Lower leg skin (tissue), 4 donors: ENCODE results near the gene NFYA. TPM values are rescaled to one million over a fixed set of nuclear protein-coding genes. Genes with fewer than 3 reads are reported as not detected.
A peak's percentile ranks its signal among the peaks of the same experiment; 100 is the strongest.

Experiments used
- DNase-seq, 2 donors: peaks; one replicate each; pipeline ENCODE4 v3.0.0-alpha.2; 2019; ENCODE audit warnings: low spot score in 2 of 2
- H3K4me3 ChIP-seq: fragments of 200-600 bp; sonication (generic); 2 replicates; pipeline ENCODE4 v1.5.1; 2017; ENCODE audit warnings: mild to moderate bottlenecking, low read depth; ENCODE audit not compliant: poor library complexity, severe bottlenecking
- CTCF ChIP-seq, 3 donors: fragments of 450-650 bp; IDR thresholded peaks; one replicate each; pipeline ENCODE4 v1.5.1; 2016; ENCODE audit warnings: antibody characterized with exemption in 3 of 3, mild to moderate bottlenecking in 3 of 3, moderate library complexity in 2 of 3
- POLR2A ChIP-seq, 2 donors: fragments of 450-650 bp; IDR thresholded peaks; one replicate each; pipeline ENCODE4 v1.6.1; 2016 to 2017; ENCODE audit warnings: antibody characterized with exemption in 2 of 2, mild to moderate bottlenecking in 1 of 2, moderate library complexity in 1 of 2
- WGBS, 2 donors: methylation state at CpG; one replicate each; pipeline ENCODE4 v1.1.5; 2018; 5-methylcytosine and 5-hydroxymethylcytosine counted together
- intact Hi-C: fragments of 100-400 bp; cut with DNase I; formaldehyde crosslinking; loops from one replicate; pipeline ENCODE4 v1.15.0; 2023; ENCODE audit warnings: low total_unique reads
- total RNA-seq, 4 donors: library from RNA; depleted of rRNA; stranded (reverse); fragments of >200 nt; gene quantifications; one replicate each; pipeline ENCODE4 v1.1.0, GENCODE V29; 2016

NFYA gene
- total RNA-seq, 4 donors from 2014 or later: 9.9 to 15.5 (median 14.4) TPM

DNA sequence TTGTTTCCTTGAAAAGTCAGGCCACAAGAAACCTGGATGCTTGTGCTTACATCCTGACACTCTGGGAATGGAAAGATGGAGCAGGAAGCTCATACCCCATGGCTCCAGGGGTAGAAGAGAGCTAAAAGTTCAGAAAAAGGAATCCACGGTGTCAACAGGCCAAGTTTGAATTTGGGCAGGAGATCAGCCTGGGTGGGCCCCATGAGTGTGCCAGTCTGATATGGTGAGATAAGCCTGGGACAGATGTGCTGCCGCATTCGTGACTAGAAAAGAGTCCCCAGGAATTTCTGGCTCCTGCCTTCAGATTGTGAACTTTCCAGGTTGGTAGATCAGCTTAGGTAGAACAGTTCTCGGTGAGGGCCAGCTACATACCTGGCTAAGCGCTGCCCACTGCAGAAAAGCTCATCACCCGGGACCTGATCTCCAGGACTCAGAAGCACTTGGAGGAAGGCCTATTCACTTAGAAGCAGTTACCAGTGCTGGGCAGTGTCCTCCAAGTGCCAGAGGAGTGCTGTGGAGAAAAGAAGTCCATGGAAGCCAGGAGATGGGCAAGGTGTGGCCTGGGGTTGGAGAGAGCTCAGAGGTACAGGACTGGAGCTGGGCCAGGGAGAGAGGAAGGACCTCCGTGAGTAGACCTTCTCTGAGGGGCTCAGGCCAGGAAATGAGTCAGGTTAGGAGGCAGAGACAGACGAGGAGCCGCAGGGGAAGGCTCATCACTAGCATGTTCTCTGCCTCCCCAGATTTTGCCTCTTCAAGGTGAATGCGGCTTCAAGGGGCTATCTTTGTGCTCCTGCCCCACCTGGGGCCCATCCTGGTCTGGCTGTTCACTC lies 30.3 kb upstream of the NFYA start, which contains the start of gene TSPO2:
TSPO2 (plus strand) TSS at position 242 of the 830 bp plus-strand sequence; CDS start at position 761, 519 bp downstream.
- no peak for TF ChIP-seq POLR2A (IDR thresholded peaks at IDR 0.05)
- TF ChIP-seq CTCF (IDR thresholded peaks at IDR 0.05): no peak
- H3K4me3 ChIP-seq: no peak within 1 kb of the TSS
- DNase-seq: peak in 1 of 2 donors; percentile 68
- intact Hi-C loops: no loop called here
- WGBS, 2 donors: 68 to 88% methylated on average over 10 of the region's 10 CpGs

- no peak for TF ChIP-seq POLR2A (IDR thresholded peaks at IDR 0.05)
- no peak for TF ChIP-seq CTCF (IDR thresholded peaks at IDR 0.05)
These were observed 29.6 kb upstream of the NFYA start for GRCh38 chr6:41043151-41043550.

DNA sequence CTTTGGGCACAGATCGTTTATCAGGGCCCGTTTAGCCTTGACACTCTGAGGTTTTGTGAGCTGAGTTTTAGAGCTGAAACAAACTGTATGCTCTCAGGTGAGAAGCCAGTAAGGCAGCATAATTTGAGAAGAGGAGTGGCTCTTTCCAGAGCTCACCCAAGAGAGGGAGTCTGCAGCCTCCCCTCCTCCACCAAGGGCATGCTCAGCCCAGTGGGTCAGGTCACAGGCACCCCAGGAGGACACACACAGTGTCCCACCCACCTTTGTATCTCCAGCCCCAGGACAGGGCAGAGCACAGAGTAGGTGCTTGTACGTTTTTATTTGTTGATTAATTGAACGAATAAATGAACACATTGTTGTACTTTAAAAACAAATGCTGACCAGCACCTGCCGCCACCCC lies 27.1 kb upstream of the NFYA start:
- WGBS, 2 donors: 70 to 73% methylated on average over 5 of the region's 5 CpGs
- DNase-seq: no peak
- intact Hi-C loops: no loop called here
- TF ChIP-seq CTCF (IDR thresholded peaks at IDR 0.05) (no peak), POLR2A (IDR thresholded peaks at IDR 0.05) (no peak)
- H3K4me3 ChIP-seq: no peak overlapping the region

More at GRCh38 chr6:41043151-41043550, 29.6 kb upstream of the NFYA start:
- peak in 1 of 2 donors; percentile 21 for DNase-seq
- WGBS, 2 donors: 92 to 96% methylated on average over 3 of the region's 3 CpGs
- intact Hi-C loops: no loop called here
- no peak overlapping the region for H3K4me3 ChIP-seq

DNA sequence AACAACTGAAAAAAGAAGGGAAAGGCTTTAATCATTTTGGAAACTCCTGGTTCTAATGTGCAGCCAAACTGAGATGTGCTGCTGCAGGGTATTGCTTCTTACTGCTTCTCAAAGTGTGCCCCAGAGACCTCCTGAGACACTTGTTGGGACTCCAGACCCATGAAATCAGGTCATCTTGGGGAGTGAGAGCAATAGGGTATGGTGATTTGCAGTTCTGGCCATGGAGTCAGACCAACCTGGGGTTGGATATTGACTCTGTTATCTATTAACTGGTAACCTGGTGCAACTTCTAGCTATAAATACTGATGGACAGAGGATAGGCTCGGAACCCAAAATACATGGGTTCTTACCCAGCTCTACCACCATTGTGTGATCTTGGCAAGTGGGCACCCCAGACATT lies 26.7 kb upstream of the NFYA start:
- no peak for TF ChIP-seq POLR2A (IDR thresholded peaks at IDR 0.05)
- no peak for TF ChIP-seq CTCF (IDR thresholded peaks at IDR 0.05)
- no peak overlapping the region for H3K4me3 ChIP-seq
- no peak for DNase-seq
- intact Hi-C loops: no loop called here
- WGBS, 2 donors: 94 to 100% methylated on average over 1 of the region's 1 CpG

- WGBS, 2 donors: 95 to 100% methylated on average over 2 of the region's 2 CpGs
- H3K4me3 ChIP-seq: no peak overlapping the region
- no peak for DNase-seq
- TF ChIP-seq CTCF (IDR thresholded peaks at IDR 0.05): no peak
- TF ChIP-seq POLR2A (IDR thresholded peaks at IDR 0.05): no peak
- intact Hi-C loops: no loop called here
These were observed 25.5 kb upstream of the NFYA start for GRCh38 chr6:41047306-41047705.
